SH-SY5Y (cell line): Measurements from ENCODE around the gene PDZRN3.

Experiments used
- GATA2 ChIP-seq: IDR thresholded peaks from 2 replicates; pipeline ENCODE4 v1.6.1; 2011; ENCODE audit warnings: mild to moderate bottlenecking, low read depth, low read length
- GATA3 ChIP-seq: IDR thresholded peaks from 2 replicates; pipeline ENCODE4 v1.6.1; 2011; ENCODE audit warnings: low read depth, mild to moderate bottlenecking, low read length, moderate library complexity

DNA sequence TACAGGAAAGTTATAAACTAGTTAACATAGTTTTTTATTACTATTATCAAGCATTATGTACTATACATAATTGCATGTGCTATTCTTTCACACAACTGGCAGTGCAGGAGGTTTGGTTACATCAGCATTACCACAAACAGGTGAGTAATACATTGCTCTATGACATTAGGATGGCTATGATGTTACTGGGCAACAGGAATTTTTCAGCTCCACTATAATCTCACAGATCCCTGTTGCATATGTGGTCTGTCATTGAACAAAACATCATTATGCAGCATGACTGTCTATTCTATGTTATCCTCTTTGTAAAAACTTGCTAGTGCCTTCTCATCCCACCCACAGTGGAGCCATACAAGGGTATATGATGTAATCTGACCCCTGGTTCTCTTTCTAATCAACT, 36.5 kb upstream of the PDZRN3 start:
- TF ChIP-seq GATA2, result no peak
- TF ChIP-seq GATA3, result no peak
